Trophoblast cell (in vitro differentiated cells and primary cell): Measurements from ENCODE around the gene EXOC7.

Source experiments
- DNase-seq, 2 donors: peaks; one replicate each; pipeline ENCODE4 v3.0.0-alpha.2; 2016
- H2AFZ ChIP-seq: 2 replicates; pipeline ENCODE4 v1.6.1; 2013; ENCODE audit warnings: low read length, moderate library complexity, mild to moderate bottlenecking; ENCODE audit not compliant: insufficient read depth, poor library complexity
- H2AK5ac ChIP-seq: 2 replicates; pipeline ENCODE4 v1.6.1; 2013; ENCODE audit warnings: mild to moderate bottlenecking, low read length
- H2BK120ac ChIP-seq: 2 replicates; pipeline ENCODE4 v1.6.1; 2013; ENCODE audit warnings: low read length, mild to moderate bottlenecking, moderate library complexity; ENCODE audit not compliant: insufficient read depth, poor library complexity
- H2BK12ac ChIP-seq: 2 replicates; pipeline ENCODE4 v1.6.1; 2013; ENCODE audit warnings: mild to moderate bottlenecking, low read length, moderate library complexity
- H2BK5ac ChIP-seq: 2 replicates; pipeline ENCODE4 v1.6.1; 2013; ENCODE audit warnings: low read length, low read depth, moderate library complexity, mild to moderate bottlenecking; ENCODE audit not compliant: poor library complexity
- H3K14ac ChIP-seq: 2 replicates; pipeline ENCODE4 v1.6.1; 2013; ENCODE audit warnings: mild to moderate bottlenecking, low read length
- H3K18ac ChIP-seq: 2 replicates; pipeline ENCODE4 v1.6.1; 2013; ENCODE audit warnings: mild to moderate bottlenecking, low read length
- H3K23ac ChIP-seq: 2 replicates; pipeline ENCODE4 v1.6.1; 2013; ENCODE audit warnings: low read length
- H3K27ac ChIP-seq: 2 replicates; pipeline ENCODE4 v1.5.1; 2013; ENCODE audit warnings: low read depth, mild to moderate bottlenecking, inconsistent platforms, low read length, moderate library complexity
- H3K27me3 ChIP-seq: 2 replicates; pipeline ENCODE4 v1.6.1; 2013; ENCODE audit warnings: inconsistent platforms, mild to moderate bottlenecking, low read length, moderate library complexity; ENCODE audit not compliant: insufficient read depth
- H3K36me3 ChIP-seq, 2 experiments: 1 replicate in 1 of 2; 2 replicates in 1 of 2; pipeline ENCODE4 v1.6.1; 2013; ENCODE audit warnings: low read length in 2 of 2, mild to moderate bottlenecking in 2 of 2, moderate library complexity in 1 of 2; ENCODE audit not compliant: insufficient read depth in 2 of 2, control insufficient read depth in 1 of 2
- H3K4ac ChIP-seq: 2 replicates; pipeline ENCODE4 v1.6.1; 2013; ENCODE audit warnings: low read depth, mild to moderate bottlenecking, low read length, moderate library complexity
- H3K4me1 ChIP-seq, 2 experiments: 1 replicate in 1 of 2; 2 replicates in 1 of 2; pipeline ENCODE4 v1.6.1; 2013; ENCODE audit warnings: low read length in 2 of 2, mild to moderate bottlenecking in 2 of 2, moderate library complexity in 1 of 2; ENCODE audit not compliant: insufficient read depth in 2 of 2, control insufficient read depth in 1 of 2
- H3K4me2 ChIP-seq: 2 replicates; pipeline ENCODE4 v1.6.1; 2013; ENCODE audit warnings: inconsistent platforms, mild to moderate bottlenecking, low read length, moderate library complexity
- H3K4me3 ChIP-seq: 2 replicates; pipeline ENCODE4 v1.5.1; 2013; ENCODE audit warnings: mild to moderate bottlenecking, low read depth, low read length, inconsistent platforms
- H3K79me1 ChIP-seq: one replicate; pipeline ENCODE4 v1.6.1; 2013; ENCODE audit warnings: low read length
- H3K79me2 ChIP-seq: 2 replicates; pipeline ENCODE4 v1.6.1; 2013; ENCODE audit warnings: low read length, mild to moderate bottlenecking; ENCODE audit not compliant: control insufficient read depth, insufficient read depth, poor library complexity
- H3K9ac ChIP-seq: 2 replicates; pipeline ENCODE4 v1.6.1; 2013; ENCODE audit warnings: mild to moderate bottlenecking, low read length
- H3K9me3 ChIP-seq: 2 replicates; pipeline ENCODE4 v1.6.1; 2013; ENCODE audit warnings: low read depth, mild to moderate bottlenecking, control low read depth, inconsistent platforms, low read length; ENCODE audit not compliant: insufficient read depth
- H4K12ac ChIP-seq: 2 replicates; pipeline ENCODE4 v1.6.1; 2013; ENCODE audit warnings: low read depth, mild to moderate bottlenecking, low read length, moderate library complexity
- H4K8ac ChIP-seq: 2 replicates; pipeline ENCODE4 v1.6.1; 2013; ENCODE audit warnings: low read depth, mild to moderate bottlenecking, low read length, moderate library complexity
- H4K91ac ChIP-seq: one replicate; pipeline ENCODE4 v1.6.1; 2013; ENCODE audit warnings: low read depth, mild to moderate bottlenecking, low read length, moderate library complexity
- WGBS: extraction: QIAGEN DNeasy Blood & Tissue Kit; methylation state at CpG from one replicate; pipeline ENCODE4 v1.1.7; 2013; ENCODE audit warnings: missing lambda C conversion rate; ENCODE audit not compliant: insufficient read length, insufficient coverage; ENCODE audit errors: extremely low coverage; 5-methylcytosine and 5-hydroxymethylcytosine counted together

Gene EXOC7

GRCh38 chr17:76095943-76096342 lies 7.6 kb downstream of the EXOC7 start:
- H3K4me1 ChIP-seq, result no peaks in the 10 kb centered on the region
- no peak for DNase-seq

GRCh38 chr17:76094046-76094445 lies 9.5 kb downstream of the EXOC7 start:
- no peaks in the 10 kb centered on the region for H3K4me1 ChIP-seq

More at GRCh38 chr17:76095943-76096342, 7.6 kb downstream of the EXOC7 start:
- H3K9ac ChIP-seq, result no peak overlapping the region
- no peak overlapping the region for H3K18ac ChIP-seq
- H3K79me1 ChIP-seq, result no peaks in the 10 kb centered on the region
- no peak overlapping the region for H3K4me2 ChIP-seq
- no peak overlapping the region for H4K8ac ChIP-seq
- H4K12ac ChIP-seq, result no peak overlapping the region
- H2AK5ac ChIP-seq, result no peak overlapping the region
- no peak overlapping the region for H4K91ac ChIP-seq
- H3K79me2 ChIP-seq, result no peaks in the 10 kb centered on the region
- H2AFZ ChIP-seq, result no peak overlapping the region
- no CpG with 5 or more reads among the region's 13 CpGs for WGBS
- H2BK120ac ChIP-seq, result no peak overlapping the region
- peaks cover 3% of the 10 kb centered on the region for H3K9me3 ChIP-seq
- H3K14ac ChIP-seq, result no peak overlapping the region
- no peak overlapping the region for H3K4ac ChIP-seq
- no peaks in the 10 kb centered on the region for H3K27me3 ChIP-seq
- no peak overlapping the region for H3K23ac ChIP-seq
- no peak overlapping the region for H2BK5ac ChIP-seq
- H2BK12ac ChIP-seq, result no peak overlapping the region
- no peak overlapping the region for H3K4me3 ChIP-seq
- H3K27ac ChIP-seq, result no peak overlapping the region
- H3K36me3 ChIP-seq, result peaks cover 55 to 56% of the 10 kb centered on the region in 2 experiments

GRCh38 chr17:76092526-76093413 lies 10.8 kb downstream of the EXOC7 start:
- Histone ChIP-seq H2BK120ac (no peak overlapping the region), H4K12ac (no peak overlapping the region), H3K9ac (no peak overlapping the region), H3K36me3 (peaks cover 76 to 77% of the 10 kb centered on the region in 2 experiments), H4K8ac (no peak overlapping the region), H2AFZ (no peak overlapping the region), H3K27ac (no peak overlapping the region), H2BK12ac (no peak overlapping the region), H3K4me2 (no peak overlapping the region), H3K4me3 (no peak overlapping the region), H3K9me3 (peaks cover 3% of the 10 kb centered on the region), H3K27me3 (no peaks in the 10 kb centered on the region), H3K79me1 (no peaks in the 10 kb centered on the region), H2BK5ac (no peak overlapping the region), H3K14ac (no peak overlapping the region), H3K4ac (no peak overlapping the region), H3K18ac (no peak overlapping the region), H4K91ac (no peak overlapping the region), H3K4me1 (no peaks in the 10 kb centered on the region), H3K79me2 (no peaks in the 10 kb centered on the region), H3K23ac (no peak overlapping the region), H2AK5ac (no peak overlapping the region)
- no CpG with 5 or more reads among the region's 20 CpGs for WGBS
- DNase-seq, result no peak

More at GRCh38 chr17:76094046-76094445, 9.5 kb downstream of the EXOC7 start:
- Histone ChIP-seq H4K12ac (no peak overlapping the region), H3K9me3 (peaks cover 3% of the 10 kb centered on the region), H2AFZ (no peak overlapping the region), H2BK120ac (no peak overlapping the region), H3K27me3 (no peaks in the 10 kb centered on the region), H2AK5ac (no peak overlapping the region), H3K79me2 (no peaks in the 10 kb centered on the region), H3K4me3 (no peak overlapping the region), H3K4me2 (no peak overlapping the region), H4K8ac (no peak overlapping the region), H4K91ac (no peak overlapping the region), H3K14ac (no peak overlapping the region), H3K9ac (no peak overlapping the region), H3K79me1 (no peaks in the 10 kb centered on the region), H2BK12ac (no peak overlapping the region), H3K27ac (no peak overlapping the region), H3K23ac (no peak overlapping the region), H3K36me3 (peaks cover 66 to 68% of the 10 kb centered on the region in 2 experiments), H3K4ac (no peak overlapping the region), H2BK5ac (no peak overlapping the region), H3K18ac (no peak overlapping the region)
- no peak for DNase-seq
- WGBS, result no CpG with 5 or more reads among the region's 11 CpGs

- Histone ChIP-seq H3K23ac (no peak overlapping the region), H4K8ac (no peak overlapping the region), H3K9me3 (peaks cover 3% of the 10 kb centered on the region), H3K36me3 (peaks cover 79 to 80% of the 10 kb centered on the region in 2 experiments), H3K79me1 (no peaks in the 10 kb centered on the region), H3K4me1 (no peaks in the 10 kb centered on the region), H2BK12ac (no peak overlapping the region), H3K27me3 (no peaks in the 10 kb centered on the region), H3K4me3 (no peak overlapping the region), H3K4ac (no peak overlapping the region), H2BK120ac (no peak overlapping the region), H3K79me2 (no peaks in the 10 kb centered on the region), H2BK5ac (no peak overlapping the region), H3K18ac (no peak overlapping the region), H4K12ac (no peak overlapping the region), H3K4me2 (no peak overlapping the region), H2AK5ac (no peak overlapping the region), H3K14ac (no peak overlapping the region), H3K27ac (no peak overlapping the region), H3K9ac (no peak overlapping the region), H4K91ac (no peak overlapping the region), H2AFZ (no peak overlapping the region)
- no peak for DNase-seq
- no CpG with 5 or more reads among the region's 23 CpGs for WGBS
These were observed 11.9 kb downstream of the EXOC7 start for GRCh38 chr17:76091526-76092286.
